A673 (cell line): ENCODE measurements around the gene PLEK. TPM values are rescaled to one million over a fixed set of nuclear protein-coding genes. Genes with fewer than 3 reads are reported as not detected.

ENCODE experiments used
- BruUV-seq: library from RNA; stranded (reverse); fragments of 400-500 nt; replicated peaks from 2 replicates; lab custom pipeline; 2021; lab: Mats Ljungman, UMichigan
- CTCF ChIA-PET: fragments of 300-600 bp; sonication (Branson Sonifier 250); formaldehyde crosslinking; loops from one replicate; lab custom pipeline; 2022; ENCODE audit warnings: antibody characterized with exemption; lab: Charles Lee
- POLR2A ChIA-PET: fragments of 300-600 bp; sonication (Branson Sonifier 250); formaldehyde crosslinking; loops from one replicate; lab custom pipeline; 2022; ENCODE audit warnings: antibody characterized with exemption; ENCODE audit not compliant: low non-redundant PET; lab: Charles Lee
- DNase-seq: peaks from one replicate; pipeline ENCODE4 v3.0.0-alpha.2; 2015; ENCODE audit warnings: low spot score
- H3K27ac ChIP-seq: fragments of 200-600 bp; sonication (generic); 2 replicates; pipeline ENCODE4 v1.5.1; 2016; ENCODE audit warnings: mixed run types, low read depth, mild to moderate bottlenecking, mixed read lengths, antibody characterized with exemption, low read length; ENCODE audit not compliant: poor library complexity, severe bottlenecking
- H3K27me3 ChIP-seq: fragments of 200-600 bp; sonication (generic); replicated peaks from 2 replicates; pipeline ENCODE4 v1.6.1; 2017; ENCODE audit warnings: mixed run types, low read depth, mild to moderate bottlenecking, mixed read lengths, antibody characterized with exemption, low read length; ENCODE audit not compliant: insufficient read depth, poor library complexity
- H3K36me3 ChIP-seq: fragments of 200-600 bp; sonication (generic); 2 replicates; pipeline ENCODE4 v1.6.1; 2016; ENCODE audit warnings: mixed run types, mild to moderate bottlenecking, mixed read lengths, antibody characterized with exemption, low read length; ENCODE audit not compliant: insufficient read depth, poor library complexity, severe bottlenecking
- H3K4me1 ChIP-seq: fragments of 200-600 bp; sonication (generic); 2 replicates; pipeline ENCODE4 v1.6.1; 2017; ENCODE audit warnings: mixed run types, mild to moderate bottlenecking, mixed read lengths, antibody characterized with exemption, low read length; ENCODE audit not compliant: insufficient read depth, poor library complexity, severe bottlenecking
- H3K4me3 ChIP-seq: fragments of 200-600 bp; sonication (generic); 2 replicates; pipeline ENCODE4 v1.5.1; 2016; ENCODE audit warnings: low read depth, mixed run types, mild to moderate bottlenecking, mixed read lengths, low read length; ENCODE audit not compliant: poor library complexity, severe bottlenecking
- H3K9me3 ChIP-seq: fragments of 200-600 bp; sonication (generic); 2 replicates; pipeline ENCODE4 v1.6.1; 2016; ENCODE audit warnings: mixed run types, low read depth, mild to moderate bottlenecking, mixed read lengths, antibody characterized with exemption, low read length; ENCODE audit not compliant: poor library complexity, severe bottlenecking
- CTCF ChIP-seq: fragments of 300-800, 200-600 bp; sonication (generic); conservative IDR thresholded peaks from 2 replicates; pipeline ENCODE4 v1.5.1; 2017; ENCODE audit warnings: low read depth, mild to moderate bottlenecking, antibody characterized with exemption, low read length, moderate library complexity, mixed read lengths
- EZH2 ChIP-seq: fragments of 200-600 bp; sonication (generic); IDR thresholded peaks from 2 replicates; pipeline ENCODE4 v1.6.1; 2017; ENCODE audit warnings: borderline replicate concordance, low read depth, mild to moderate bottlenecking, mixed read lengths, antibody characterized with exemption, low read length; ENCODE audit not compliant: poor library complexity, severe bottlenecking
- intact Hi-C: fragments of 100-400 bp; cut with micrococcal nuclease; formaldehyde crosslinking; loops from one replicate; pipeline ENCODE4 v1.10.0; 2022; ENCODE audit not compliant: unreplicated experiment
- total RNA-seq: library from RNA; stranded (reverse); gene quantifications from 2 replicates; pipeline ENCODE4 v1.2.3, GENCODE V29; 2021

The PLEK gene
- total RNA-seq, 1 experiment from 2014 or later: not detected

DNA sequence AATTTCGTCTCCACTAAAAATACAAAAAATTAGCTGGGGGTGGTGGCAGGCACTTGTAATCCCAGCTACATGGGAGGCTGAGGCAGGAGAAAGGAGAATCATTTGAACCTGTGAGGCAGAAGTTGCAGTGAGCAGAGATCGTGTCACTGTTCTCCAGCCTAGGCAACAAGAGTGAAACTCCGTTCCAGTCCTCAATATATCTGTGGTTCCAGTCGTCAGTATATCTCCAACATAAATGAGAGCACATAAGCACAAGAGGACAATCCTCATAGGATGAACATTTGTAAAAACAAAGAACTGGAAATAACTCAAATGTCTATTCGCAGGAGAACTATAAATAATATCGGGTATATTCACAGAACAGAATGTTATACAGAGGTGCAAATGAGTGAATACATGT, 13.1 kb upstream of the PLEK start:
- Histone ChIP-seq H3K27ac (no peak overlapping the region), H3K9me3 (no peaks in the 10 kb centered on the region), H3K36me3 (no peaks in the 10 kb centered on the region), H3K27me3 (no peaks in the 10 kb centered on the region), H3K4me1 (no peaks in the 10 kb centered on the region), H3K4me3 (no peak overlapping the region)
- no TSS peak for BruUV-seq
- ChIA-PET POLR2A (no interaction called here), CTCF (no interaction called here)
- TF ChIP-seq CTCF (no peak), EZH2 (no peak)
- intact Hi-C loops: no loop called here
- no peak for DNase-seq

GRCh38 chr2:68352651-68353391, 12.3 kb upstream of the PLEK start:
- no peak for DNase-seq
- H3K36me3 ChIP-seq: no peaks in the 10 kb centered on the region
- ChIA-PET CTCF (interaction anchor here (0.5 kb wide), 1 partner anchor 164 kb away, joined by 7 read pairs; no protein-coding TSS in a partner anchor), POLR2A (no interaction called here)
- H3K4me1 ChIP-seq: no peaks in the 10 kb centered on the region
- H3K27me3 ChIP-seq: no peaks in the 10 kb centered on the region
- no peaks in the 10 kb centered on the region for H3K9me3 ChIP-seq
- no peak for TF ChIP-seq CTCF
- TF ChIP-seq EZH2: no peak
- no peak overlapping the region for H3K27ac ChIP-seq
- no TSS peak for BruUV-seq
- H3K4me3 ChIP-seq: no peak overlapping the region
- intact Hi-C loops: no loop called here

DNA sequence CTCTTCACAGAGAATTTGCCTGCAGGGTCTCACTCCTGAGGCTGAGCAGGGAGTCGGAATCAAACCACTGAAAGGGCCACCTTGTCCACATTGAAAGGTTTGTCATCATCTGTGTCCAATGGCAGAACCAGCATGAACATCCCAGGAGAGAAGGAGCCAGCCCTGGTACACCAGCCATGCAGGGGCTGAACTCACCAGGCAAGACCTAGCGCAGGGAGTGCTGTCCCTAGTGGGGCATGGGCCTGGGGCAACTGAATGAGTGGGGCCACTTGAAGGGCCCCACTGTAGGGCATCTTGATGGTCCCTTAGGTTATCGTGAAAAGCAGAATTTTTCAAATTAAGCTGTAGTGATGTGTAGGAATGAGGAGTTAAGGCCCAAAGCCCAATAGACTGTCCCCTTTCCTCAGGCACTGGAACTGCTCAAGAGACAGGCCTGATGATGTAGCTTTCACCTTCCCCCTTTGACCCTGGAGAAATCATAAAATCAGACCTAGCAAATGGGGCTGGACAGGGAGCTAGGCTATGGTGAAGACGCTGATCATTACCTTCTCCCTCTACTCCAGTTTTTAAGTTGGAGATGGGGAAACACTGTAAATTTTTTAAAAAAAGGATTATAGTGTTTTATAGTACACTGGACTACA, 8.4 kb upstream of the PLEK start:
- ChIA-PET CTCF (no interaction called here), POLR2A (interaction anchor here (0.5 kb wide), 1 partner anchor 67 kb away, joined by 8 read pairs; no protein-coding TSS in a partner anchor)
- Histone ChIP-seq H3K4me1 (no peaks in the 10 kb centered on the region), H3K36me3 (no peaks in the 10 kb centered on the region), H3K27me3 (no peaks in the 10 kb centered on the region), H3K9me3 (no peaks in the 10 kb centered on the region), H3K4me3 (no peak overlapping the region), H3K27ac (no peak overlapping the region)
- TF ChIP-seq CTCF (no peak), EZH2 (no peak)
- intact Hi-C loops: no loop called here
- BruUV-seq: no TSS peak
- DNase-seq: no peak
